ENCODE data around the gene FLOT1. TPM values are rescaled to one million over a fixed set of nuclear protein-coding genes. Genes with fewer than 3 reads are reported as not detected.

Gene FLOT1
- total and polyA plus RNA-seq, 2 of the 13 experiments (the other 11 are each of a cell fraction or from before 2014, with no cell fraction given): 82.3 to 130 TPM

- TF ChIP-seq MED1 (CRISPR knock-in tag; IDR thresholded peaks at IDR 0.05): peak; percentile 13; the same call in 1 of the 2 replicates
- no peak for TF ChIP-seq ZSCAN9 (CRISPR knock-in tag; IDR thresholded peaks at IDR 0.05; ENCODE audit: borderline replicate concordance)
- TF ChIP-seq ZMYM3 (CRISPR knock-in tag; IDR thresholded peaks at IDR 0.05): no peak
- TF ChIP-seq HES4 (CRISPR knock-in tag; IDR thresholded peaks at IDR 0.05; ENCODE audit: borderline replicate concordance): peak; percentile 44; the same call in 1 of the 2 replicates
- TF ChIP-seq MTA1 (CRISPR knock-in tag; IDR thresholded peaks at IDR 0.05; ENCODE audit: borderline replicate concordance): no peak
- no peak for TF ChIP-seq ZBTB49 (CRISPR knock-in tag; IDR thresholded peaks at IDR 0.05; ENCODE audit: borderline replicate concordance)
- TF ChIP-seq ZSCAN12 (CRISPR knock-in tag; IDR thresholded peaks at IDR 0.05): 0 out of 2 replicates have a peak, but pooled peaks have one; percentile 34
- no peak for TF ChIP-seq GTF3A (CRISPR knock-in tag; conservative IDR thresholded peaks at IDR 0.05)
- TF ChIP-seq FOXP1 (IDR thresholded peaks at IDR 0.05): no peak
- no peak for TF ChIP-seq FOXP1 (CRISPR knock-in tag; IDR thresholded peaks at IDR 0.05)
- no peak; the same call in 1 of the 2 replicates for TF ChIP-seq CBX5 (CRISPR knock-in tag; IDR thresholded peaks at IDR 0.05; ENCODE audit: borderline replicate concordance)
- TF ChIP-seq CSRNP2 (CRISPR knock-in tag; conservative IDR thresholded peaks at IDR 0.05; ENCODE audit: low read depth): no peak
- 0 out of 2 replicates have a peak, but pooled peaks have one; percentile 20 for TF ChIP-seq HNF4G (IDR thresholded peaks at IDR 0.05; ENCODE audit: borderline replicate concordance, low read depth, low read length)
- no peak for TF ChIP-seq HNF4G (CRISPR knock-in tag; IDR thresholded peaks at IDR 0.05; ENCODE audit: borderline replicate concordance, low read depth)
- TF ChIP-seq HMG20B (CRISPR knock-in tag; conservative IDR thresholded peaks at IDR 0.05): no peak
- TF ChIP-seq GABPB1 (CRISPR knock-in tag; IDR thresholded peaks at IDR 0.05): no peak; the same call in 1 of the 2 replicates
- no peak for TF ChIP-seq ZNF24 (IDR thresholded peaks at IDR 0.05)
- TF ChIP-seq ZNF713 (CRISPR knock-in tag; IDR thresholded peaks at IDR 0.05): no peak
- TF ChIP-seq ZNF556 (CRISPR knock-in tag; IDR thresholded peaks at IDR 0.05; ENCODE audit: borderline replicate concordance): no peak
- no peak; the same call in 1 of the 2 replicates for TF ChIP-seq SNAPC5 (CRISPR knock-in tag; IDR thresholded peaks at IDR 0.05; ENCODE audit: borderline replicate concordance)
- no peak; the same call in 1 of the 2 replicates for TF ChIP-seq PRMT3 (CRISPR knock-in tag; IDR thresholded peaks at IDR 0.05; ENCODE audit: borderline replicate concordance, low read depth)
- TF ChIP-seq SMARCE1 (IDR thresholded peaks at IDR 0.05; ENCODE audit: borderline replicate concordance): no peak
- no peak; a peak in 1 of 4 replicates for TF ChIP-seq HMGXB4 (CRISPR knock-in tag; IDR thresholded peaks at IDR 0.05; ENCODE audit: borderline replicate concordance in 1 of 2, low read depth in 1 of 2)
- TF ChIP-seq ZNF510 (CRISPR knock-in tag; IDR thresholded peaks at IDR 0.05; ENCODE audit: low read depth): no peak
- no peak for TF ChIP-seq ZNF234 (CRISPR knock-in tag; conservative IDR thresholded peaks at IDR 0.05)
- 0 out of 2 replicates have a peak, but pooled peaks have one; percentile 3 for TF ChIP-seq PHF20 (CRISPR knock-in tag; IDR thresholded peaks at IDR 0.05)
Observed at GRCh38 chr6:30741789-30742315, 635 bp downstream of the FLOT1 start (continued).
